ENCODE results near the gene HTT. TPM values are rescaled to one million over a fixed set of nuclear protein-coding genes. Genes with fewer than 3 reads are reported as not detected.

Gene HTT
- total RNA-seq, 2 experiments from 2014 or later: 91.6 to 94.1 TPM

DNA sequence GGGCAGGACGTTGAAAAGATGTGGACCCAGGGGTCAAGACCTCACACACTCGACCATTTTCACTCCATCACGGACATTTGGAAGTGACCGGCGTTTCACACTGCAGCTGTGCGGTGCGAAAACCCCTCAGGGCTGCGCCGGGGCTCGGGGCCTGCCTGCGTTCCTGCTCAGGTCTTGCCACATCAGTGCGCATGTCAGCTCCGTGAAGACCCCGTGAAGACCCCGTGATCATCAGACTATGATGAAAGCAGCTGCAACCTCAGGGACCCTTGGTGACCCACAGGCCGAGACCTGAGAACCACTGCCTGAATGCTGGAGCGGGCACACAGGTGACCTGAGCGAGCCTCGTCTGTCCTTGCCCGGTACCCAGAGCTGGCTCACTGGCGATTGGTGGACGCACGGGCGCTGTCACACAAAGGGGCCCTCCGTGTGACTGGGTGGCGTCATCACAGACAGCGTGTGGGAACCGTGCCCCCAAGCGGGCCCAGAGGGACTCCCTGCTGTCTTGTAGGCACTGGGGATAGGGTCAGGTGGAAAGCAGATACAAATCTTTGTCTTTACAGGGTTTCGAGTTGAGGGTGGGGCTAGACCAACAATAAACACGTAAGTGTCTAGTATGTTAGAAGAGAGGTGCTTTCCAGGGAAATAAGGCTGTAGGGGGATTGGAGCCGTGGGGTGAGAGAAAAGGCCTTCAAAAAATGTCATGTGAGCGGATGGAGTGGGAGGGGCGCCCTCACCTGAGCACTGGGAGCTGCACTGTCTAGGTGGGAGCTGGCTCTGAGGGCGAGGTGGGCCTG, 187.1 kb downstream of the HTT start:
- no peak overlapping the region for H3K4me3 Mint-ChIP-seq
- intact Hi-C loops (cut with micrococcal nuclease): no loop called here
- H3K4me1 Mint-ChIP-seq (ENCODE audit: low read depth): no peaks in the 10 kb centered on the region
- CTCF ChIA-PET: no interaction called here
- H3K27ac Mint-ChIP-seq: no peak overlapping the region
- peak; percentile 1 for DNase-seq
- no peaks in the 10 kb centered on the region for H3K36me3 Mint-ChIP-seq (ENCODE audit: low read depth)
- no peaks in the 10 kb centered on the region for H3K9me3 Mint-ChIP-seq
- H3K27me3 Mint-ChIP-seq (ENCODE audit: low read depth): no peaks in the 10 kb centered on the region

DNA sequence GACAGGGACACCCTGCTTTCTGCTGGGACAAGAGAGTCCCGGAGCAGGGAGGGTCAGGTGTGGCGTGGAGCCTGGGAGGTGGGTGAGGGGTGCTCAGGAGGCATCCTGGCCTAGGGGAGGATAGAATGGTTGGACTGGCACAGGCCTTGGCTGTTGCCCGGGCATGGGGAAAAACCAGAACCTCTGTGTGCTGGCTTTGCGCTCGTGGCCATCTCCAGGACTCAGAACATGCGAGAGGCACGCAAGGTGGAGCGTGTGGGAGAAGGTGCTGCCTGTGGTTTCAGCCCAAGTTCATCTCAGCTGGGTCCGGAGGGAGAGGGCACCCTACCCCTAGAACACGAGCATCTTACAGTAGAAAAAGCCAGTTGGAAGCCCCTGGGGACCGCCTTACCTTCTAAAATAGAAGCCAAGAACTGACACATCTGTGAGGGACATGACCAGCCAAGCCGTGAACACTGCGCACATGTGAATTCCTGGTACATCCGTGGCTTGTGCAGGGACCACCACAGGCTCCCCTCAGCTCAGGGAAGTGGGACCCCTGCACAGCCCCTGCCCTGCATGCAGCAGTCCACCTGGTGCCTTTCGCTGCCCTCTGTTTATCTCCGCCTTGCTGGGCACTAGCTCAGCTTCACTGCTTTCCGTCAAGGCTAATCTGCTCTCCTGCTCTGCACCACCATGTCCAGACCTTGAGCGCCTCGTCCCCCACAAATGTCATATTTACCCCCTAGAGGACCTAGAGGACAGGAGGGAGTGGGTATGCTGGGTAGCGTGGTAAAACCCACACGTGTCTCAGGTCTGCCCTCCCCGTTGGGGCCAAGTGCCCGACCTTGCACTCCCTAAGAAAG, 187.9 kb downstream of the HTT start:
- Mint-ChIP-seq H3K9me3 (no peaks in the 10 kb centered on the region), H3K36me3 (ENCODE audit: low read depth) (no peaks in the 10 kb centered on the region), H3K4me3 (no peak overlapping the region), H3K27ac (no peak overlapping the region), H3K4me1 (ENCODE audit: low read depth) (no peaks in the 10 kb centered on the region), H3K27me3 (ENCODE audit: low read depth) (no peaks in the 10 kb centered on the region)
- peak; percentile 2 for DNase-seq
- intact Hi-C loops (cut with micrococcal nuclease): no loop called here
- CTCF ChIA-PET: no interaction called here

GRCh38 chr4:3263053-3263875, 188.8 kb downstream of the HTT start:
- H3K4me1 Mint-ChIP-seq (ENCODE audit: low read depth): no peaks in the 10 kb centered on the region
- H3K9me3 Mint-ChIP-seq: no peaks in the 10 kb centered on the region
- peak; percentile 1 for DNase-seq
- no peak overlapping the region for H3K4me3 Mint-ChIP-seq
- no peak overlapping the region for H3K27ac Mint-ChIP-seq
- H3K27me3 Mint-ChIP-seq (ENCODE audit: low read depth): no peaks in the 10 kb centered on the region
- intact Hi-C loops (cut with micrococcal nuclease): no loop called here
- no peaks in the 10 kb centered on the region for H3K36me3 Mint-ChIP-seq (ENCODE audit: low read depth)
- CTCF ChIA-PET: no interaction called here

DNA sequence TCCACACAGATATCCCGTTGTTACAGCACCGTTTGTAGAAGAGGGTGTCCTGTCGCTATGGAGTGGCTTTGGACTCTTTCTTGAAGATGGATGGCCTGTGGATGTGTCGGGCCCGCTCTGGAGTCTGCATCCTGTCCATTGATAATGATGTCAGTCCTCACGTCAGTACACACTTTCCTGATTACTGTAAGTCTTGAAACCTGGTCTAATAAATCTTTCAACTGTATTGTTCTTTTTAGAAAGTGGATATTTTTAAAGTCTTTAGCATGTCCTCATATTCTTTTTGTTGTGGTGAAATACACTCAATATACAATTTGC, 189.4 kb downstream of the HTT start:
- CTCF ChIA-PET: no interaction called here
- H3K36me3 Mint-ChIP-seq (ENCODE audit: low read depth): no peaks in the 10 kb centered on the region
- DNase-seq: no peak
- H3K4me1 Mint-ChIP-seq (ENCODE audit: low read depth): no peaks in the 10 kb centered on the region
- no peak overlapping the region for H3K27ac Mint-ChIP-seq
- H3K4me3 Mint-ChIP-seq: no peak overlapping the region
- intact Hi-C loops (cut with micrococcal nuclease): no loop called here
- H3K9me3 Mint-ChIP-seq: no peaks in the 10 kb centered on the region
- H3K27me3 Mint-ChIP-seq (ENCODE audit: low read depth): no peaks in the 10 kb centered on the region

DNA sequence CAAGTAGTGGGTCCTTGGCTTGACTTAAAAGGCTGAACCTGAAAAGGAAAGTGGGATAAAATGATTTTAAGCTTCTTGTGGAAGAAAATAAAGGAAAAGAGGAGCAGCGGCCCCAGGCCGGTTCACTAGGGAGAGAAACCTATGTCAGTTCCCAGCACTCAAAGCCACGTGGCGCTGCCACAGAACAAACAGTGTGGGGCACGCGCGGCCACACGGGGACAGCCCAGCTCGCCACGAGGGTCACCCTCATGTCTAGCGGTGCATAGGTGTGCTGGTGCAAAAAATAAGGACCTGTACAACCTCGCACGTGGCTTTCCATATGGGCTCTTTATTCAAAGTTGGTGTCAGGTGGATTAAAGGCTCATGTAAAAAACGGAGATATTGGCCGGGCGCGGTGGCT, 191.6 kb downstream of the HTT start:
- Mint-ChIP-seq H3K36me3 (ENCODE audit: low read depth) (no peaks in the 10 kb centered on the region), H3K27me3 (ENCODE audit: low read depth) (no peaks in the 10 kb centered on the region), H3K4me3 (no peak overlapping the region), H3K9me3 (no peaks in the 10 kb centered on the region), H3K4me1 (ENCODE audit: low read depth) (no peaks in the 10 kb centered on the region), H3K27ac (no peak overlapping the region)
- CTCF ChIA-PET: no interaction called here
- DNase-seq: peak; percentile 0
- intact Hi-C loops (cut with micrococcal nuclease): no loop called here

GRCh38 chr4:3267576-3268394, 193.3 kb downstream of the HTT start:
- H3K9me3 Mint-ChIP-seq: no peaks in the 10 kb centered on the region
- no peak overlapping the region for H3K27ac Mint-ChIP-seq
- CTCF ChIA-PET: no interaction called here
- intact Hi-C loops (cut with micrococcal nuclease): no loop called here
- no peak for DNase-seq
- no peaks in the 10 kb centered on the region for H3K36me3 Mint-ChIP-seq (ENCODE audit: low read depth)
- H3K27me3 Mint-ChIP-seq (ENCODE audit: low read depth): no peaks in the 10 kb centered on the region
- no peak overlapping the region for H3K4me3 Mint-ChIP-seq
- H3K4me1 Mint-ChIP-seq (ENCODE audit: low read depth): no peaks in the 10 kb centered on the region

GRCh38 chr4:3268395-3269104, 194.1 kb downstream of the HTT start:
- Mint-ChIP-seq H3K4me1 (ENCODE audit: low read depth) (no peaks in the 10 kb centered on the region), H3K9me3 (peaks cover 2% of the 10 kb centered on the region), H3K36me3 (ENCODE audit: low read depth) (no peaks in the 10 kb centered on the region), H3K27ac (no peak overlapping the region), H3K4me3 (no peak overlapping the region), H3K27me3 (ENCODE audit: low read depth) (no peaks in the 10 kb centered on the region)
- peak; percentile 1 for DNase-seq
- CTCF ChIA-PET: no interaction called here
- intact Hi-C loops (cut with micrococcal nuclease): no loop called here

GRCh38 chr4:3269105-3269927, 194.8 kb downstream of the HTT start:
- Mint-ChIP-seq H3K4me3 (no peak overlapping the region), H3K4me1 (ENCODE audit: low read depth) (no peaks in the 10 kb centered on the region), H3K36me3 (ENCODE audit: low read depth) (no peaks in the 10 kb centered on the region), H3K27ac (no peak overlapping the region), H3K27me3 (ENCODE audit: low read depth) (no peaks in the 10 kb centered on the region), H3K9me3 (peaks cover 2% of the 10 kb centered on the region)
- peak; percentile 3 for DNase-seq
- intact Hi-C loops (cut with micrococcal nuclease): no loop called here
- CTCF ChIA-PET: interaction anchor here (1.4 kb wide), 1 partner anchor 26 kb away, joined by 3 read pairs; no protein-coding TSS in a partner anchor

DNA sequence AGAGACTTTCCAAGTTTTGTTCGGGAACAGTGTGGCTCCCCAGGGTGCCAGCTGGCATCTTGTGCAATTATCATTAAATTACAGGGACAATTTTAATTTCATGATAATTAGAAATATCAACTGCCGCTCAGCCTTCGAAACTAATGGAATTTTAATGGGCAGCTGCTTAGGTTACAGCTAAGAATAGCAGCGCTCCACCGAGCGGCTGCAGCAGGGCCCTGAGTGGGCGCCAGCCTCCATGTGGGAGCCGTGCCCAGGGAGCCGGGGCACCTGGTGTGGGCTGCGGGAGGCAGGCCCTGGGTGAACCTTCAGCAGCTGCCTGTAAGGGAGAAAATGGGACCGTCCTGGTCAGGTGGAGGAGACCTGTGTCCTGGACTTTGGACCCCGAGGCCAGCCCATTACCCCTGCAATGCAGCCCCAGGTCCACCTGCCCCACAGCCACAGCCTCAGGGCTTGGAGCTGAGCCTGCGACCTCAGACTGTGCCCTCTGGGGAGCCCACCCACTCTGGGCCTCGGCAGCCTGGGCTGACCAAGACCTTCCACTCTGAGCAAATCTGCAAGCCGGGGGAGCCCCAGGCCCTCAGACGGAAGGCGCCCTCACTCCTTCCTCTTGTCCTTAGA, 195.6 kb downstream of the HTT start:
- Mint-ChIP-seq H3K27me3 (ENCODE audit: low read depth) (no peaks in the 10 kb centered on the region), H3K27ac (no peak overlapping the region), H3K9me3 (peaks cover 2% of the 10 kb centered on the region), H3K4me3 (no peak overlapping the region), H3K4me1 (ENCODE audit: low read depth) (no peaks in the 10 kb centered on the region), H3K36me3 (ENCODE audit: low read depth) (no peaks in the 10 kb centered on the region)
- CTCF ChIA-PET: interaction anchor here (1.4 kb wide), 1 partner anchor 26 kb away, joined by 3 read pairs; no protein-coding TSS in a partner anchor
- peak; percentile 1 for DNase-seq
- intact Hi-C loops (cut with micrococcal nuclease): no loop called here

DNA sequence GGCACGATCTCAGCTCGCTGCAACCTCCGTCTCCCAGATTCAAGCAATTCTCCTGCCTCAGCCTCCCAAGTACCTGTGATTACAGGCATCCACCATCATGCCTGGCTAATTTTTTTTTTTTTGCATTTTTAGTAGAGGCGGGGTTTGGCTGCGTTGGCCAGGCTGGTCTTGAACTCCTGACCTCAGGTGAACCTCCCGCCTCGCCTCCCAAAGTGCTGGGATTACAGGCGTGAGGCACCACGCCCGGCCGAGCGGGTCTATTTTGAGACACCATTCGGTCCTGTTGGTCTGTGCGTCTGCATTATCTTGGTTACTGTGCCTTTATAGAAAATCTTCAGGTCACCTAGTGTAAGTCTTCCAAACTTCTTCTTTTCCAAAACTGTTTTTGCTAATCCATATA, 196.7 kb downstream of the HTT start:
- CTCF ChIA-PET: no interaction called here
- no peaks in the 10 kb centered on the region for H3K4me1 Mint-ChIP-seq (ENCODE audit: low read depth)
- intact Hi-C loops (cut with micrococcal nuclease): no loop called here
- H3K27ac Mint-ChIP-seq: no peak overlapping the region
- H3K36me3 Mint-ChIP-seq (ENCODE audit: low read depth): no peaks in the 10 kb centered on the region
- DNase-seq: no peak
- no peaks in the 10 kb centered on the region for H3K27me3 Mint-ChIP-seq (ENCODE audit: low read depth)
- peaks cover 2% of the 10 kb centered on the region for H3K9me3 Mint-ChIP-seq
- no peak overlapping the region for H3K4me3 Mint-ChIP-seq

Measured in activated naive CD4-positive, alpha-beta T cell treated with anti-CD3 and anti-CD28 coated beads for 36 hours (primary cell).